ENCODE measurements around the gene KLK6. TPM values are rescaled to one million over a fixed set of nuclear protein-coding genes. Genes with fewer than 3 reads are reported as not detected.

KLK6 gene
- total RNA-seq, 2 experiments from 2014 or later, result not detected

- ChIA-PET POLR2A (no interaction called here), CTCF (no interaction called here)
- Mint-ChIP-seq H3K4me1 (ENCODE audit: low read depth) (no peaks in the 10 kb centered on the region), H3K36me3 (ENCODE audit: low read depth) (no peaks in the 10 kb centered on the region), H3K4me3 (no peak overlapping the region), H3K27me3 (peaks cover 38% of the 10 kb centered on the region), H3K27ac (no peak overlapping the region), H3K9me3 (peaks cover 6% of the 10 kb centered on the region)
- TF ChIP-seq CTCF (IDR thresholded peaks at IDR 0.05), result no peak
- H3K36me3 ChIP-seq (ENCODE audit: insufficient read depth, low read length), result no peaks in the 10 kb centered on the region
- peaks cover 0 to 10% of the 10 kb centered on the region in 2 experiments for H3K9me3 ChIP-seq (ENCODE audit: control insufficient read depth in 1 of 2, insufficient read depth in 1 of 2, low read length in 2 of 2)
- intact Hi-C loops (cut with DNase I, micrococcal nuclease), result no loop called here
- DNase-seq (no peak), ATAC-seq (ENCODE audit: poor library complexity) (no peak)
- no peak overlapping the region for H3K4me3 ChIP-seq (ENCODE audit: low read length)
- H3K4me1 ChIP-seq (ENCODE audit: insufficient read depth, low read length), result no peaks in the 10 kb centered on the region
- H3K27me3 ChIP-seq (ENCODE audit: control insufficient read depth in 1 of 2, insufficient read depth in 2 of 2, low read length in 2 of 2), result peaks cover 0 to 4% of the 10 kb centered on the region in 2 experiments
- no peak overlapping the region for H3K27ac ChIP-seq (ENCODE audit: low read depth in 1 of 2, low read length in 2 of 2)
These were observed 24.6 kb downstream of the KLK6 start for GRCh38 chr19:50944795-50945194.

DNA sequence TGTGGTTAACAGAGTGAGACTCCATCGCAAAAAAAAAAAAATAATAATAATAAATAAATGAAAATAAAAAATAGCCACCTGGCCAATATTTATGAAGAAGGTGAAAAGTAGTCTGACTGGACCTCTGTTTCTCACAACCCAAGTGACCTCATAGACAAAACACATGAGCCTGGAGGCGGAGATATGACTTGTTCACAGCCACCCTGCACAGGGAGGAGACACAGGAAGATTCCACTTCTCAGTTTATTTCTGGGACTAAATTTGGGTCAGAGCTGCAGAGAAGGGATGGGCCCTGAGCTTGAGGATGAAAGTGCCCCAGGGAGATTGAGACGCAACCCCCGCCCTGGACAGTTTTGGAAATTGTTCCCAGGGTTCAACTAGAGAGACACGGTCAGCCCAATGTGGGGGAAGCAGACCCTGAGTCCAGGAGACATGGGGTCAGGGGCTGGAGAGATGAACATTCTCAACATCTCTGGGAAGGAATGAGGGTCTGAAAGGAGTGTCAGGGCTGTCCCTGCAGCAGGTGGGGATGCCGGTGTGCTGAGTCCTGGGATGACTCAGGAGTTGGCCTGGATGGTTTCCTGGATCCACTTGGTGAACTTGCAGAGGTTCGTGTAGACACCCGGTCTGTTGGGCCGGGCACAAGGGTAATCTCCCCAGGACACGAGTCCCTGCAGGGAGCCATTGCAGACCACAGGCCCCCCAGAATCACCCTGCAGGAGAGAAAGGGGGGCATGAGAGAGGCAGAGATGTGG lies 26.1 kb downstream of the KLK6 start:
- DNase-seq (no peak), ATAC-seq (ENCODE audit: poor library complexity) (no peak)
- no peak for TF ChIP-seq CTCF (IDR thresholded peaks at IDR 0.05)
- intact Hi-C loops (cut with DNase I, micrococcal nuclease), result no loop called here
- Mint-ChIP-seq H3K27me3 (peaks cover 42% of the 10 kb centered on the region), H3K27ac (no peak overlapping the region), H3K9me3 (peaks cover 6% of the 10 kb centered on the region), H3K4me3 (no peak overlapping the region), H3K36me3 (ENCODE audit: low read depth) (no peaks in the 10 kb centered on the region), H3K4me1 (ENCODE audit: low read depth) (no peaks in the 10 kb centered on the region)
- H3K4me1 ChIP-seq (ENCODE audit: insufficient read depth, low read length), result no peaks in the 10 kb centered on the region
- H3K27me3 ChIP-seq (ENCODE audit: control insufficient read depth in 1 of 2, insufficient read depth in 2 of 2, low read length in 2 of 2), result peaks cover 0 to 2% of the 10 kb centered on the region in 2 experiments
- peaks cover 0 to 8% of the 10 kb centered on the region in 2 experiments for H3K9me3 ChIP-seq (ENCODE audit: control insufficient read depth in 1 of 2, insufficient read depth in 1 of 2, low read length in 2 of 2)
- POLR2A ChIA-PET, result no interaction called here
- CTCF ChIA-PET, result interaction anchor here (0.8 kb wide), 1 partner anchor 21 kb away, joined by 3 read pairs; no protein-coding TSS in a partner anchor
- H3K4me3 ChIP-seq (ENCODE audit: low read length), result no peak overlapping the region
- no peak overlapping the region for H3K27ac ChIP-seq (ENCODE audit: low read depth in 1 of 2, low read length in 2 of 2)
- H3K36me3 ChIP-seq (ENCODE audit: insufficient read depth, low read length), result no peaks in the 10 kb centered on the region

- no peak overlapping the region for H3K27ac ChIP-seq (ENCODE audit: low read depth in 1 of 2, low read length in 2 of 2)
- H3K36me3 ChIP-seq (ENCODE audit: insufficient read depth, low read length), result no peaks in the 10 kb centered on the region
- Mint-ChIP-seq H3K36me3 (ENCODE audit: low read depth) (no peaks in the 10 kb centered on the region), H3K4me1 (ENCODE audit: low read depth) (no peaks in the 10 kb centered on the region), H3K27ac (no peak overlapping the region), H3K4me3 (no peak overlapping the region), H3K27me3 (peaks cover 44% of the 10 kb centered on the region), H3K9me3 (peaks cover 6% of the 10 kb centered on the region)
- no peaks in the 10 kb centered on the region for H3K27me3 ChIP-seq (ENCODE audit: control insufficient read depth in 1 of 2, insufficient read depth in 2 of 2, low read length in 2 of 2)
- intact Hi-C loops (cut with DNase I, micrococcal nuclease), result loop anchor here in 1 of 2 experiments (10.0 kb wide), 1 partner anchor 315 kb away; the partner anchor contains the start of gene SIGLECL1
- ChIA-PET POLR2A (no interaction called here), CTCF (no interaction called here)
- TF ChIP-seq CTCF (IDR thresholded peaks at IDR 0.05), result no peak
- no peak overlapping the region for H3K4me3 ChIP-seq (ENCODE audit: low read length)
- peaks cover 0 to 8% of the 10 kb centered on the region in 2 experiments for H3K9me3 ChIP-seq (ENCODE audit: control insufficient read depth in 1 of 2, insufficient read depth in 1 of 2, low read length in 2 of 2)
- ATAC-seq (ENCODE audit: poor library complexity) (no peak), DNase-seq (no peak)
- H3K4me1 ChIP-seq (ENCODE audit: insufficient read depth, low read length), result no peaks in the 10 kb centered on the region
These were observed 29.8 kb downstream of the KLK6 start for GRCh38 chr19:50939596-50939995.

Data from CD4-positive, alpha-beta T cell (primary cell).